IMR-90 (cell line): Measurements from ENCODE around the gene FBRSL1. TPM values are rescaled to one million over a fixed set of nuclear protein-coding genes. Genes with fewer than 3 reads are reported as not detected.

Experiments used
- ATAC-seq: fragments of 200-7000 bp; cut with Tn5 transposase; 2 replicates; pipeline ENCODE4 v1.9.1; 2020; ENCODE audit warnings: low read depth, mild to moderate bottlenecking, moderate library complexity
- BruUV-seq: library from RNA; stranded (reverse); fragments of 400-500 nt; replicated peaks from 2 replicates; lab custom pipeline; 2021; lab: Mats Ljungman, UMichigan
- CTCF ChIA-PET: fragments of 300-600 bp; formaldehyde crosslinking; extraction: SDS; loops from one replicate; lab custom pipeline; 2021; ENCODE audit warnings: antibody characterized with exemption; lab: Yijun Ruan, JAX
- POLR2A ChIA-PET: fragments of 300-600 bp; sonication (Branson Sonifier 250); formaldehyde crosslinking; loops from one replicate; lab custom pipeline; 2022; ENCODE audit warnings: antibody characterized with exemption; ENCODE audit not compliant: unreplicated experiment; lab: Charles Lee
- DNase-seq: peaks from one replicate; pipeline ENCODE4 v3.0.0; 2013
- H2AFZ ChIP-seq: replicated peaks from 2 replicates; pipeline ENCODE3; 2013; ENCODE audit warnings: low read length, mild to moderate bottlenecking; ENCODE audit not compliant: poor library complexity
- H2AK5ac ChIP-seq: 2 replicates; pipeline ENCODE4 v1.6.1; 2013; ENCODE audit warnings: low read depth, low read length, inconsistent platforms
- H2AK9ac ChIP-seq: replicated peaks from 2 replicates; pipeline ENCODE3; 2013; ENCODE audit warnings: mild to moderate bottlenecking, low read depth, low read length, moderate library complexity; ENCODE audit not compliant: poor library complexity
- H2BK120ac ChIP-seq: 2 replicates; pipeline ENCODE4 v1.6.1; 2013; ENCODE audit warnings: low read depth, low read length, inconsistent platforms
- H2BK15ac ChIP-seq: 3 replicates; pipeline ENCODE4 v1.6.1; 2013; ENCODE audit warnings: low read depth, low read length, inconsistent platforms
- H2BK20ac ChIP-seq: 2 replicates; pipeline ENCODE4 v1.6.1; 2013; ENCODE audit warnings: low read depth, mild to moderate bottlenecking, inconsistent platforms, low read length, moderate library complexity
- H2BK5ac ChIP-seq: 2 replicates; pipeline ENCODE4 v1.6.1; 2013; ENCODE audit warnings: mild to moderate bottlenecking, low read depth, low read length, inconsistent platforms; ENCODE audit not compliant: poor library complexity, severe bottlenecking
- H3K14ac ChIP-seq: replicated peaks from 2 replicates; pipeline ENCODE4 v1.6.1; 2013; ENCODE audit warnings: low read depth, low read length, inconsistent platforms
- H3K18ac ChIP-seq: 2 replicates; pipeline ENCODE4 v1.6.1; 2013; ENCODE audit warnings: low read depth, low read length, control low read depth
- H3K23ac ChIP-seq: 2 replicates; pipeline ENCODE4 v1.6.1; 2013; ENCODE audit warnings: low read depth, low read length, inconsistent platforms
- H3K27ac ChIP-seq: 2 replicates; pipeline ENCODE4 v1.5.1; 2013; ENCODE audit warnings: mild to moderate bottlenecking, control low read depth, low read length; ENCODE audit not compliant: insufficient read depth
- H3K27me3 ChIP-seq: 2 replicates; pipeline ENCODE4 v1.6.1; 2013; ENCODE audit warnings: low read length; ENCODE audit not compliant: control insufficient read depth, insufficient read depth
- H3K36me3 ChIP-seq: 2 replicates; pipeline ENCODE4 v1.6.1; 2013; ENCODE audit warnings: low read length, mixed read lengths; ENCODE audit not compliant: control insufficient read depth, insufficient read depth
- H3K4ac ChIP-seq: 2 replicates; pipeline ENCODE4 v1.6.1; 2013; ENCODE audit warnings: low read depth, low read length, inconsistent platforms
- H3K4me1 ChIP-seq: 2 replicates; pipeline ENCODE4 v1.6.1; 2013; ENCODE audit warnings: low read length, mixed read lengths; ENCODE audit not compliant: control insufficient read depth, insufficient read depth
- H3K4me2 ChIP-seq: 2 replicates; pipeline ENCODE4 v1.6.1; 2013; ENCODE audit warnings: low read depth, mild to moderate bottlenecking, control low read depth, low read length, moderate library complexity
- H3K4me3 ChIP-seq: 2 replicates; pipeline ENCODE4 v1.5.1; 2013; ENCODE audit warnings: low read depth, mild to moderate bottlenecking, control low read depth, low read length, moderate library complexity; ENCODE audit not compliant: insufficient read depth
- H3K56ac ChIP-seq: 2 replicates; pipeline ENCODE4 v1.6.1; 2013; ENCODE audit warnings: low read length, inconsistent platforms; ENCODE audit not compliant: insufficient read depth; ENCODE audit errors: extremely low read depth
- H3K79me1 ChIP-seq, 2 experiments: 2 replicates each; pipeline ENCODE4 v1.6.1; 2013; ENCODE audit warnings: low read length in 2 of 2, inconsistent platforms in 1 of 2, low read depth in 1 of 2
- H3K9ac ChIP-seq: 2 replicates; pipeline ENCODE4 v1.6.1; 2013; ENCODE audit warnings: low read depth, low read length, control low read depth
- H3K9me1 ChIP-seq: 2 replicates; pipeline ENCODE4 v1.6.1; 2013; ENCODE audit warnings: low read length, inconsistent platforms; ENCODE audit not compliant: insufficient read depth
- H3K9me3 ChIP-seq: 2 replicates; pipeline ENCODE4 v1.6.1; 2013; ENCODE audit warnings: low read length; ENCODE audit not compliant: control insufficient read depth, insufficient read depth
- H4K20me1 ChIP-seq: 2 replicates; pipeline ENCODE4 v1.6.1; 2013; ENCODE audit warnings: low read length, inconsistent platforms; ENCODE audit not compliant: insufficient read depth
- H4K5ac ChIP-seq: 2 replicates; pipeline ENCODE4 v1.6.1; 2013; ENCODE audit warnings: mild to moderate bottlenecking, low read depth, low read length, control low read depth
- H4K8ac ChIP-seq, 2 experiments: 2 replicates each; pipeline ENCODE4 v1.6.1; 2013; ENCODE audit warnings: low read depth in 2 of 2, low read length in 2 of 2, control low read depth in 1 of 2, inconsistent platforms in 1 of 2
- H4K91ac ChIP-seq: 2 replicates; pipeline ENCODE4 v1.6.1; 2013; ENCODE audit warnings: low read depth, low read length, inconsistent platforms; ENCODE audit not compliant: insufficient read depth
- CEBPB ChIP-seq: IDR thresholded peaks from 2 replicates; pipeline ENCODE4 v1.6.1; 2012; ENCODE audit warnings: low read depth, low read length, improper control_type of control experiment
- MXI1 ChIP-seq: IDR thresholded peaks from 2 replicates; pipeline ENCODE4 v1.6.1; 2012; ENCODE audit warnings: low read depth, mild to moderate bottlenecking, low read length, moderate library complexity, borderline replicate concordance
- WGBS, 2 experiments: methylation state at CpG; one replicate each; pipeline versions ENCODE4 v1.1.5 to v1.1.7; 2013; ENCODE audit warnings: missing lambda C conversion rate in 2 of 2; ENCODE audit not compliant: insufficient read length in 1 of 2; ENCODE audit errors: extremely low coverage in 2 of 2; 5-methylcytosine and 5-hydroxymethylcytosine counted together
- dilution Hi-C: fragments of 300-500 bp; cut with HindIII; formaldehyde crosslinking; loops from one replicate; pipeline ENCODE4 v1.14.3; 2018; ENCODE audit warnings: low sequenced_read_pairs; ENCODE audit not compliant: unreplicated experiment
- in situ Hi-C: fragments of 300-500 bp; cut with MboI; formaldehyde crosslinking; loops from 3 replicates; pipeline ENCODE4 v1.14.3; 2019; ENCODE audit warnings: low sequenced_read_pairs, inconsistent platforms, mixed read lengths
- intact Hi-C: fragments of 100-400 bp; cut with micrococcal nuclease; formaldehyde crosslinking; loops from 2 replicates; pipeline ENCODE4 v1.10.0; 2022
- polyA plus RNA-seq, 3 experiments: library from polyadenylated mRNA; depleted of rRNA; stranded (reverse); fragments of >200 nt; gene quantifications; 2 replicates each; pipeline ENCODE4 v1.2.3, GENCODE V29; 2012; ENCODE audit warnings: low replicate concordance in 1 of 3
- total RNA-seq: library from RNA; depleted of rRNA; stranded (reverse); fragments of >200 nt; gene quantifications from 2 replicates; pipeline ENCODE4 v1.2.3, GENCODE V29; 2012

Gene FBRSL1
- total and polyA plus RNA-seq, 2 of the 4 experiments (the other 2 are of a cell fraction) = 0.36 to 10.8 TPM

GRCh38 chr12:132454933-132455418 lies 35.0 kb upstream of the FBRSL1 start:
- Histone ChIP-seq H2BK15ac (no peak overlapping the region), H3K9me1 (peaks cover 4% of the 10 kb centered on the region; the same call in 1 of the 2 replicates), H3K14ac (no peak overlapping the region), H3K9ac (no peak overlapping the region), H3K36me3 (no peaks in the 10 kb centered on the region), H2AK5ac (no peak overlapping the region), H3K18ac (no peak overlapping the region), H3K4me2 (no peak overlapping the region), H4K5ac (no peak overlapping the region), H3K23ac (no peak overlapping the region), H3K27ac (no peak overlapping the region), H2BK5ac (no peak overlapping the region), H3K79me1 (no peaks in the 10 kb centered on the region), H2BK20ac (no peak overlapping the region), H3K4me1 (no peaks in the 10 kb centered on the region), H3K9me3 (peaks cover 3% of the 10 kb centered on the region; the same call in 1 of the 2 replicates), H2AK9ac (no peak overlapping the region), H4K20me1 (no peaks in the 10 kb centered on the region), H2AFZ (no peak overlapping the region), H3K56ac (no peak overlapping the region), H4K8ac (no peak overlapping the region), H2BK120ac (no peak overlapping the region), H4K91ac (no peak overlapping the region), H3K4ac (no peak overlapping the region), H3K4me3 (no peak overlapping the region), H3K27me3 (peaks cover 21% of the 10 kb centered on the region)
- dilution Hi-C loops = no loop called here
- no TSS peak for BruUV-seq
- intact Hi-C loops = no loop called here
- ChIA-PET CTCF (no interaction called here), POLR2A (no interaction called here)
- ATAC-seq = no peak
- 62% methylated on average over 5 of the region's 10 CpGs; no CpG with 5 or more reads in 1 of the 2 experiments for WGBS, 2 experiments
- no peak for DNase-seq
- TF ChIP-seq CEBPB (no peak), MXI1 (no peak)
- in situ Hi-C loops = no loop called here
